Measurements from ENCODE around the gene DBT.

Gene DBT

GRCh38 chr1:100198596-100198995 is 51.0 kb downstream of the DBT start:
- DNase-seq (ENCODE audit: low read depth, low spot score): no peak

GRCh38 chr1:100188617-100189016 is 61.0 kb downstream of the DBT start:
- no peak for DNase-seq (ENCODE audit: low read depth, low spot score)

GRCh38 chr1:100187912-100188311 is 61.7 kb downstream of the DBT start:
- DNase-seq (ENCODE audit: low read depth, low spot score): no peak

GRCh38 chr1:100184536-100184935 is 65.1 kb downstream of the DBT start:
- no peak for DNase-seq (ENCODE audit: low read depth, low spot score)

- no peak for DNase-seq (ENCODE audit: low read depth, low spot score)
Observed at GRCh38 chr1:100183370-100183769, 66.3 kb downstream of the DBT start.

- no peak for DNase-seq (ENCODE audit: low read depth, low spot score)
Observed at GRCh38 chr1:100178091-100178490, 71.5 kb downstream of the DBT start, which contains the start of gene LRRC39. Gene LRRC39 (minus strand): TSS chr1:100178256. CDS start chr1:100168516, 9,740 bp downstream.

GRCh38 chr1:100177295-100178041 is 72.2 kb downstream of the DBT start:
- no peak for DNase-seq (ENCODE audit: low read depth, low spot score)

GRCh38 chr1:100168051-100168450 is 81.6 kb downstream of the DBT start:
- no peak for DNase-seq (ENCODE audit: low read depth, low spot score)

- DNase-seq (ENCODE audit: low read depth, low spot score): no peak
Observed at GRCh38 chr1:100164702-100165101, 84.9 kb downstream of the DBT start.

- no peak for DNase-seq (ENCODE audit: low read depth, low spot score)
Observed at GRCh38 chr1:100164216-100164615, 85.4 kb downstream of the DBT start.

GRCh38 chr1:100162881-100163280 is 86.8 kb downstream of the DBT start:
- DNase-seq (ENCODE audit: low read depth, low spot score): no peak

GRCh38 chr1:100152271-100152670 is 97.4 kb downstream of the DBT start:
- no peak for DNase-seq (ENCODE audit: low read depth, low spot score)

- DNase-seq (ENCODE audit: low read depth, low spot score): no peak
Observed at GRCh38 chr1:100151679-100152078, 98.0 kb downstream of the DBT start.

GRCh38 chr1:100147875-100148274 is 101.8 kb downstream of the DBT start:
- DNase-seq (ENCODE audit: low read depth, low spot score): no peak

- DNase-seq (ENCODE audit: low read depth, low spot score): no peak
Observed at GRCh38 chr1:100146958-100147357, 102.7 kb downstream of the DBT start.

- DNase-seq (ENCODE audit: low read depth, low spot score): no peak
Observed at GRCh38 chr1:100145116-100145515, 104.5 kb downstream of the DBT start.

GRCh38 chr1:100142343-100142742 is 107.3 kb downstream of the DBT start:
- no peak for DNase-seq (ENCODE audit: low read depth, low spot score)

- no peak for DNase-seq (ENCODE audit: low read depth, low spot score)
Observed at GRCh38 chr1:100141192-100141591, 108.4 kb downstream of the DBT start.

- no peak for DNase-seq (ENCODE audit: low read depth, low spot score)
Observed at GRCh38 chr1:100137602-100138001, 112.0 kb downstream of the DBT start.
